ENCODE data around the gene PQBP1.
A peak's percentile ranks its signal among the peaks of the same experiment; 100 is the strongest.

Gene PQBP1

GRCh38 chrX:48901069-48901468 lies 3.3 kb downstream of the PQBP1 start:
- DNase-seq (ENCODE audit: low read depth in 2 of 2) = no peak

GRCh38 chrX:48902135-48902534 lies 4.4 kb downstream of the PQBP1 start:
- no peak for DNase-seq (ENCODE audit: low read depth in 2 of 2)

DNA sequence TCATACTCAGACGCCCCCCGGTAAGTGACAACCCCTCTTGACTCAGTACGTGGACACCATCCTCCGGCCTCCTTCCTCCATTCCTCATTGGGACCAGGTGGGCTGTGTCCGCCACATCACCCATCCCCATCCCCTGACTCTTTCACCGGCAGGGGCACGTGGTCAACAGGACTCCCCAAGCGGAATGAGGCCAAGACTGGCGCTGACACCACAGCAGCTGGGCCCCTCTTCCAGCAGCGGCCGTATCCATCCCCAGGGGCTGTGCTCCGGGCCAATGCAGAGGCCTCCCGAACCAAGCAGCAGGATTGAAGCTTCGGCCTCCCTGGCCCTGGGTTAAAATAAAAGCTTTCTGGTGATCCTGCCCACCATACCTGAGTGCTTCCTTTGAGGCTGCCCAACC lies 5.0 kb downstream of the PQBP1 start:
- no peak for DNase-seq (ENCODE audit: low read depth in 2 of 2)

GRCh38 chrX:48903290-48903689 lies 5.6 kb downstream of the PQBP1 start:
- DNase-seq (ENCODE audit: low read depth in 2 of 2) = no peak

- DNase-seq (ENCODE audit: low read depth in 2 of 2) = no peak
Measured at GRCh38 chrX:48904180-48904579, 6.5 kb downstream of the PQBP1 start.

DNA sequence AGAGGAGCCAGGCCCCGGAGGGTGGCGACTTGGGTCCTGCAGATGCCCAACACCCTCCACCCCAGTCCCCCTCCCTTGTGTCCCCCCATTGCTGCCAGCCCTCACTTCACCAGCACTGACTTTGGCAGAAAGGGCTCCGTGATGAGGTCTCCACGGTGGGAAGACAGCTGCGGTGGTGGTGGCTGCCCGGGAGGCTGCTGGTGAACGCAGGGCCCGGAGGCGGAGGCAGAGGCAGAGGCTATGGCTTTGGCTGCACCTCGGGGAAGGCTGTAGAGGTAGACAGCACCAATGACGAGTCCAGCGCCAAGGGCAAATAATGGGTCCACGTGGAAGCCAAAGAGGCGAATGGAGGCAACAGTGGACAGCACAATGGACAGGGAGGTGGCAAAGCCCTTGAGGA lies 6.9 kb downstream of the PQBP1 start:
- DNase-seq (ENCODE audit: low read depth in 2 of 2) = no peak

DNA sequence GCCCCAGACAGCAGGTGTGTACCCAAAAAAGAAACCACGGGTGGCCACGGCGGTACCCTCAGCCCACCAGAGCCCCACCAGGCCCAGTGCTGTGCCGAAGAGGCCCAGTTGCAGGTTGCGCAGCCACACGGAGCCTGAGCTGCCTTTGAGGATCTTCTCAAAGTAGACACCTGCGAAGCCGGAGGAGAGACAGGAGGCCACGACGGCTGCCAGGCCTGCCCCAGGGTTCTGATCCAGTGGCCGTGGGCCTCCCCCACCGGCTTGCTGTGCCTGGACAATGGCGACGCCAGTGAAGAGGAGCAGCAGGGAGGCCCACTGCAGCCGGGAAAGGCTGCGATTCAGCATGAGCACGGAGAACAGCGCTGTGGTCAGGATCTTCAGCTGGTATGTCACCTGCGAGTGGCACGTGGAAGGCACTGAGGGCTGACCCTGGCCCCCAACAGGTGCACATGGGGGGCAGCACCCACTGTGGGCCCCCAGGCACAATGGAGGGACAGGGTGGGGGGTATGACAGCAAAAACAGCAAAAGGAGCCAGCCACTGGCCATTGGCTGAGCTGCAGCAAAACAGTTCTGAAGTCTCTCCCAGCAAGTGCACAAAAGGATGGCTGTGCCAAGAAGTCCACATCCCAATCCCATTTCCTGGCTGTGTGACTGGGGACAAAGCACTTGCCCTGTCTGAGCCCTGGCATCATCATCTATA lies 7.5 kb downstream of the PQBP1 start:
- DNase-seq (ENCODE audit: low read depth in 2 of 2) = no peak

DNA sequence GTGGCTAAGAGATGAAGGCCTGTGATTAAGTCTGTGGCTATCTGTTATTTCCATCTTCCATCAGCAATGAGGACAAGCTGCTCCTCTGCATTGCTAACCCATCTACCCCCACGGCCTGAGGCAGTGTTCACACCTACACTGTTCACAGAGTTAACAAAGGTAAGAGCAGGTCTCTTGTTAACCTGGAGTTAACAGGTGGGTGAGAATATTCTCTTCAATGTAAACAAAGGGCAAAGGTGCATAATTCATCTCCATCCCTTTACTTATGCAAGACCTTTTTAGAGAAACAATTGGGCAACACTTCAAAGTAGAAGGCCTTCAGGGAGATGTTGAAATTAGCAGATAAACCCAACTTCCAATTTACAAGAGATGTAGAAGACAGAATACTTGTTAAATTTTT lies 10.9 kb downstream of the PQBP1 start:
- DNase-seq (ENCODE audit: low read depth in 2 of 2) = no peak

DNA sequence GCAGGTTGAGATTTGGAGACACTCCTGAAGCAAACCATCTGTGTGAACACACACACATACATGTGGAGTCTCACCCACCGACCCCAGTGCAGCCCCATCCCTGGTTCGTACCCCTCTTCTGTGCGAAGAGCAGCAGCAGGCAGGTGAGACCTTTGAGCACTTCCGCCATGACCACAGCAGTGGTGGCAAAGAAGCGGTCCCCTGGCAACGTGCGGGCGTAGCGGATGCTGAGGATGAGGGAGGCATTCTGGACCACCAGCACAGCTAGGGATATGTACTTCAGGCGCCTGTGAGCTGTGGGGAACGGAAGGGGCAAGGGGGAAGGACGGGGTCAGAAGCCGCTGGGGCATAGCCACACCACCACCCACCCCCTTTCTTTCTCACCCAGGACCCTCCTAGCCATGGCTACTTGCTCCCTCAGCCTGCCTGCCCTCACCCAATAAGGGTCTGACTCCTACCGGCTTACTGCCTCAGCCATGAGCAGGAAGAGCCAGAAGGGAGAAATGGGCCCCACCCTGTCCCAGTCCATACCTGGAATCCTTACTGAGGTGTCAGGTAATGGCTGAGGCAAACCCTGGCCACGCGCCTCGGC lies 12.1 kb downstream of the PQBP1 start:
- DNase-seq (ENCODE audit: low read depth in 2 of 2) = no peak

GRCh38 chrX:48910926-48911411 lies 13.2 kb downstream of the PQBP1 start:
- DNase-seq (ENCODE audit: low read depth in 2 of 2) = no peak

GRCh38 chrX:48911412-48912182 lies 13.9 kb downstream of the PQBP1 start, which contains the start of gene SLC35A2:
TSS of gene SLC35A2 (minus strand) at chrX:48911646. CDS start at chrX:48911636, 10 bp downstream.
- DNase-seq (ENCODE audit: low read depth in 2 of 2) = peak; percentile 73 to 77

DNA sequence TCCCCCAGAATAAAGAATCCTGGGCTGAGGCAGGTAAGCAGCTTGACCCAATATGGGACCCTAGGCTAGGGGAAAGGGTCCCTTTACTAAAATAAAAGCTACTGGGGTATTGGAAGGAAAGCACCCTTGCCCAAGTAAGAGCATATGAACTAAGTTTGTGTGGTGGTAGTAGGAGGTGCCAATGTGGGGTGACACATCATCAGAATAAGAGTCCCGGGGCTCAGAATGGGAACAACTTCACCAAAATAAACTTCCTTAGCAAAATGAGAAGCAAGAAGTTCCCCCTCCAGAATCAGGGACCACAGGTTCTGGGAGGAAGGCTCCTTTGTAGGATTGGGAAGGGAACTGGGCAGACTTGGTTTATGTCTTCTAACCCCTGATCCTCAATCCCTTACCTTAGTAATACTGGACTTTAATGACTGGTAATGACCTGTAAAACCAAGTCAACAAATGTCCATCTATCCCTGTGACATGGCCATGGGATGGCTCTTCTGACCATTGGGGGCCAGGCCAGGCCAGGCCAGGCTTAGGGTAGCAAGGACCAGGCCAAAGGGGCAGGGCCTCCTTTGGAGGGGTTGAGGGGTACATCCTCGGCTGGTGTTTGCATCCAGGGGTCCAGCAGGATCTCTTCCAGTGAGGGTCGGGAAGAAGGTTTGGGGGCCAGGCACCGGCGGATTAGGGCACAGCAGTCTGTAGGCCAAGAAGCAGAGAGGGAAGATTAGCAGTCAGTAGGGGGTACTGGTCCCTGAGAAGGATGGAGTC lies 16.1 kb downstream of the PQBP1 start:
- no peak for DNase-seq (ENCODE audit: low read depth in 2 of 2)

GRCh38 chrX:48914593-48915493 lies 17.1 kb downstream of the PQBP1 start:
- no peak for DNase-seq (ENCODE audit: low read depth in 2 of 2)

DNA sequence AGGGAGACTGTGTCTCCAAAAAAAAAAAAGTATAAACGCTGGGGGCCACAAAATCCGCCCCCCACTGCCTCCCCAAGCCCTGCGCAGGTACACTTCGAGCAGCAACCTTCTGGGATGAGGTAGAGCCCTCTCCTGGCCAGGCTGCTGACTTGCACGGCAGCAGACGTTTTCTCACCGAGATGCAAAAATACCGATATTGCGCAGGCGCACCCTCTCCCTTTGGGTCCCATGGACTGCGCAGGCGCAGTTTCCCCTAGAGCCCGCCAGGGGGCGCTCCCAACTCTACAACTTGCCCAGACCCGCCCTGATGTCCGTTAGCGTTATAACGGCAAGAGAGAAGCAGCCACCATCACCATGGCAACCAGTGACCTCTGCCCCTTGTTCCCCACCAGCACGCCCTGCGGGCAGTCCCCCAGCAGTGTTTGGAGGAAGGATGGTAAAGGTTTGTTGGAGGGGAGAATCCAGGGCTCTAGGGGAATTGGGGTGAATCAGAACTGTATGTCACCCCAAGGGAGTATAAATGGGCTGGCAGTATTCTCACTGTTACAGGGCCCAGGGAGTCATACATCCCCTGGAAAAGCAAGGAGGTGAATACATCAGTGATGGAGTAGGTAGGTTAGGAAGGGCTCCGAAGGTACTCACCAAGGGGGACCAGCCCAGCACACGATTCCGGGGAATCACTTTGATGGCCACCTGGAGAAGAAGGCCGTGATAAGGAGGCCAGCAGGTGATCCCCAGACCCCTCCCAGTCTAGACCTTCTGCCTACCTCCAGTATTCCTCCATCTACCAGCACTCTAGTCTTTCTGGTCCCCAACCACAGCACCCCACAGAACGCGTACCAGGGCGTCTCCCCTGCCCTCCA lies 19.6 kb downstream of the PQBP1 start:
- DNase-seq (ENCODE audit: low read depth in 2 of 2) = peak; percentile 72 to 82

GRCh38 chrX:48918301-48918642 lies 20.5 kb downstream of the PQBP1 start:
- no peak for DNase-seq (ENCODE audit: low read depth in 2 of 2)

DNA sequence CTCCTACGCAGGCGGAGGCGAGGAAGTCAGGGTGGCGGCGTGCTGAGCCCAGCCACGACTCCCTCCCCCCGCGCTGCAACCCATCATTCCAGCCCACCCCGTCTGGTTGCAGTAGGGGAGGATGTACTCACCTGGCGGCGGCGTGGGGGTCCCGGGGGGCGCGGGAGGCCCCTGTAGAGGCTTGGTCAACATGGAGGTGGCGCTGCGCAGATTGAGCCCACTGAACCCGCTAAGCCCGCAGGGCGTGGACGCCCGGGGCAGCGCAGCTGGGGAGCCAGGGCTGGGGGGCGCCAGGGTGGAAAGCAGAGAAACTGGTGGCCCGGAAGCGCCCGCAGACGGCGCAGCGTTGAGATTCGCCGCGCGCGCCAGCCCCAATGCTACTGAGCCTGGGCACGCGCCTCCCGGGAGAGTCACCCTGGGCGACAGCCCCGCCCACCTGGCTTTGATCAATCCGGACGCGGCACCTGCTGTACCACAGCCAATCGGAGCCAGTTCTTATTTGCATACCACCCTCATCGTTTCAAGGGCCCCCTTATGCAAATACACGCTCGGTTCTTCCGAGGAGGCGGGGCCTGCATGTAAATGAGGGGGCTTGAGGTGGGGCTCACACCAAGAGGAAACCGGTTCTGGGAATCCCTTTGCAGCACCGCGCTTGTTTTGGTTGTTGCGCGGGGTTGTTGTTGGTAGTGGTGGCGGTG lies 21.1 kb downstream of the PQBP1 start, which contains the start of gene PIM2:
TSS of gene PIM2 (minus strand) at position 382 of the 698 bp plus-strand sequence. CDS start at position 192, 190 bp downstream.
- DNase-seq (ENCODE audit: low read depth in 2 of 2) = peak; percentile 80 to 81

DNA sequence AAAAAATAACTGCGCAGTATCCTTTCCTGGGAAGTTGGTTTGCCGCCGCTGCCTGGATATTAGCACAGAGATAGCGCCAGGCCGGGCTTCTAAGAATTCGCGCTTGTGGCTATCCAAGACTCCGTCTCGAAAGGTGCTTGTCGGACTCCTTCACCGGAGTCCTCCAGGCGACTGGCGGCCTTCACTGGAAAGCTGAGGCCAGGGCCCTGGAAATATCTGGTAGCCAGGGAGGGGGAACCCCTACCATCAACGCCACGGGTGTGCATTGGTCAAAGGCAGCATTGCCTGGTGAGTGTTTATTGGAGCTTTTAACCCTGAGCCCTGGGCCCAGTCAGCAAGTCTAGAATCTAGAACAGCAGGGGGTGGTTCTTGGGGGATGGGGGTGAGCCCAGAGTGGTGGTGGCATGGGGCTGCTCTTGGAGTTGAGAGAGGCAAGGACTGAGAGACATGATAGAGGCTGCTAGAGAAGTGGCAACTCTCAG lies 21.7 kb downstream of the PQBP1 start:
- DNase-seq (ENCODE audit: low read depth in 2 of 2) = no peak

GRCh38 chrX:48919947-48920717 lies 22.4 kb downstream of the PQBP1 start:
- no peak for DNase-seq (ENCODE audit: low read depth in 2 of 2)
